ENCODE measurements around the gene UVRAG. TPM values are rescaled to one million over a fixed set of nuclear protein-coding genes. Genes with fewer than 3 reads are reported as not detected.

Gene UVRAG
- total and polyA plus RNA-seq, 4 donors = 8.7 to 53.2 (median 18.3) TPM

DNA sequence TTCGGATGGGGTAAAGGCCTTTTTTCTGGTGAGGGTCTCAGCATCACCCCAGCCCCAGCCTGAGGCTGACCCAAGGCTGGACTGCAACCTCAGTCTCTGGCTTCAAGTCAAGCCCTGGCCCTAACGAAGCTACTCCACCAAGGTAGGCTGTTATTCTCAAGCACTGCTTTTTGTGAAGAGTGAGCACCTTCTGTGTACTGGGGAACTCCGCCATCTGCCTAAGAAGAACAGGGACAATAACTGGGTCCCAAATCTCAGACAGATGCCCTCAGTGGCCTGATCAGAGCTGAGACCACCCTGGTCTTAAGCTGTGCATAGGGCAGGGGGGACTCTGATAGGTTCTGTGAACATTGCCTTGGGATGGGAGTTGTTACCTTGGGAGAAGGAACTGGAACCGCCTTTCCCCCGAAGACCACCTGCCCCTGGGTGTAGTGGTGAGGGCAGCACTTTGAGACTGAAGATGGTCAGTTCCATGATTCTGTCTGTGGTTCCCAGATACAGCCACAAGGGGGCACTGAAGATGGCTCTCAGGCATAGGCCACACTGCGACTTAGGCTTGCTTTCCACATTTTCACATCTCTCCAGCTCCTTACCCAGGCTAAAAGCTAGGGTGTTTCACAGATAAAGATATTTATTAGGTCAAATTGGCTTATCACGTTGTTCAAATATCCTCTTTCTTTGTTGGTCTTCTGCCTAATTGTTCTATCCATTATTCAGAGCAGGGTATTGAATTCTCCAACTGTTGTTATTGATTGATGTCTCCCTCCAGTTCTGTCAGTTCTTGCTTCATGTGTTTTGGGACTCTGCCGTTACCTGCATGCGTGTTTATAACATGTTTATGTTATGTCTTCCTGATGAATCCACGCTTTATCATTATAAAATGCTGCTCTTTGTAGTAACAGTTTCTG is 11.8 kb upstream of the UVRAG start:
- ATAC-seq (ENCODE audit: insufficient read depth, low FRiP score) (peak; percentile 79), DNase-seq (peak; percentile 79 to 87 (median 84))
- no peaks in the 10 kb centered on the region for H3K4me1 ChIP-seq (ENCODE audit: control insufficient read depth in 5 of 5, insufficient read depth in 5 of 5, low read length in 5 of 5)
- TF ChIP-seq, protein P1, sequence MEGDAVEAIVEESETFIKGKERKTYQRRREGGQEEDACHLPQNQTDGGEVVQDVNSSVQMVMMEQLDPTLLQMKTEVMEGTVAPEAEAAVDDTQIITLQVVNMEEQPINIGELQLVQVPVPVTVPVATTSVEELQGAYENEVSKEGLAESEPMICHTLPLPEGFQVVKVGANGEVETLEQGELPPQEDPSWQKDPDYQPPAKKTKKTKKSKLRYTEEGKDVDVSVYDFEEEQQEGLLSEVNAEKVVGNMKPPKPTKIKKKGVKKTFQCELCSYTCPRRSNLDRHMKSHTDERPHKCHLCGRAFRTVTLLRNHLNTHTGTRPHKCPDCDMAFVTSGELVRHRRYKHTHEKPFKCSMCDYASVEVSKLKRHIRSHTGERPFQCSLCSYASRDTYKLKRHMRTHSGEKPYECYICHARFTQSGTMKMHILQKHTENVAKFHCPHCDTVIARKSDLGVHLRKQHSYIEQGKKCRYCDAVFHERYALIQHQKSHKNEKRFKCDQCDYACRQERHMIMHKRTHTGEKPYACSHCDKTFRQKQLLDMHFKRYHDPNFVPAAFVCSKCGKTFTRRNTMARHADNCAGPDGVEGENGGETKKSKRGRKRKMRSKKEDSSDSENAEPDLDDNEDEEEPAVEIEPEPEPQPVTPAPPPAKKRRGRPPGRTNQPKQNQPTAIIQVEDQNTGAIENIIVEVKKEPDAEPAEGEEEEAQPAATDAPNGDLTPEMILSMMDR (IDR thresholded peaks at IDR 0.05; ENCODE audit: control extremely low read depth, extremely low read depth) = peak; percentile 91
- no peak overlapping the region for H3K4me3 ChIP-seq
- WGBS, 2 donors = 44 to 53% methylated on average over 10 of the region's 10 CpGs
- no peaks in the 10 kb centered on the region for H3K9me3 ChIP-seq (ENCODE audit: control insufficient read depth in 4 of 4, insufficient read depth in 3 of 4, low read length in 3 of 4)
- no peaks in the 10 kb centered on the region for H3K36me3 ChIP-seq (ENCODE audit: control insufficient read depth in 4 of 4, insufficient read depth in 4 of 4, low read length in 4 of 4)
- no peaks in the 10 kb centered on the region for H3K27me3 ChIP-seq (ENCODE audit: control insufficient read depth in 3 of 3, insufficient read depth in 3 of 3, low read length in 2 of 3)
- no peak overlapping the region for H3K9ac ChIP-seq (ENCODE audit: insufficient read depth in 1 of 2, low read length in 2 of 2)
- no peak overlapping the region for H3K27ac ChIP-seq (ENCODE audit: low read depth in 1 of 2, low read length in 1 of 2)

DNA sequence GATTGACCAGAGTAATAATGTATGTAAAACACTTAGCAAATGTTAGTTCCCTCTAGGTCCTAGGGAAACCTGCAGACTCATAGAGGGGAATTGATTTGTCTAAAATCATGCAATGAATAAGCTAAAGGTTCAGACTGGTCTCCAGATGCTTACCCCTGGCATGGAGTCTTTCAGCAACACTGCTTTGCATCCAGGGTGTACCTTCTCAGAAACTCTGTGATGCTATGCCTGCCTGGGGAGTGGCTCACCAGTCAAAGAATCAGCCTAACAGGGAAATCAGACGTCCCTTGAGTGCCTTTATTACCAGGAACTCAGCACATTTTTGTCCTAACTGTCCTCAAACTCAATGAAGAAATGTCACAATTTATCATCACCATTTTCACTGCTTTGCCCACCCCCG is 5.9 kb upstream of the UVRAG start:
- Histone ChIP-seq H3K4me1 (ENCODE audit: control insufficient read depth in 5 of 5, insufficient read depth in 5 of 5, low read length in 5 of 5) (peaks cover 0 to 3% (median 0%) of the 10 kb centered on the region in 5 donors), H3K9ac (ENCODE audit: insufficient read depth in 1 of 2, low read length in 2 of 2) (no peak overlapping the region), H3K27me3 (ENCODE audit: control insufficient read depth in 3 of 3, insufficient read depth in 3 of 3, low read length in 2 of 3) (no peaks in the 10 kb centered on the region), H3K9me3 (ENCODE audit: control insufficient read depth in 4 of 4, insufficient read depth in 3 of 4, low read length in 3 of 4) (no peaks in the 10 kb centered on the region), H3K4me3 (no peak overlapping the region), H3K27ac (ENCODE audit: low read depth in 1 of 2, low read length in 1 of 2) (no peak overlapping the region), H3K36me3 (ENCODE audit: control insufficient read depth in 4 of 4, insufficient read depth in 4 of 4, low read length in 4 of 4) (no peaks in the 10 kb centered on the region)
- WGBS, 2 donors = 58 to 72% methylated on average over 2 of the region's 2 CpGs
- TF ChIP-seq, protein P1 (IDR thresholded peaks at IDR 0.05; ENCODE audit: control extremely low read depth, extremely low read depth) = no peak
- ATAC-seq (ENCODE audit: insufficient read depth, low FRiP score) (no peak), DNase-seq (no peak)

DNA sequence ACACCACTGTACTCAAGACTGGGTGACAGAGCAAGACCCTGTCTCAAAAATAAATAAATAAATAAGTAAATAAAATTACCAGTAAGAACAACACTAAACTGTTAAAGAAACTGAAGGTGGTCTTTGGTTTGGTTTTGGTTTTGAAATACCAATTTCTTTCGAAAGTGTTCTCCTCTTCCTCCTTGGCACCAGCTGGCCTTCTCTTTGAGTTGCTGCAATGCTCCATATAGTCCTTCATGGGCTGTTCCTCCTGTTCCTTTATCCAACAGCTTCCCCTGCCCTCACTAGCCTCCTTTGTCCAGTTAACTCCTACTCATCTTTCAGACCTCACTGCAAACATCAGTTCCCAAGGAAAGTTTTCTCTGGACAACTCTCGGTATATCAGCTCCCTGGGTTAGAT is 5.0 kb upstream of the UVRAG start:
- H3K4me1 ChIP-seq (ENCODE audit: control insufficient read depth in 5 of 5, insufficient read depth in 5 of 5, low read length in 5 of 5) = peaks cover 0 to 6% (median 0%) of the 10 kb centered on the region in 5 donors
- TF ChIP-seq, protein P1 (IDR thresholded peaks at IDR 0.05; ENCODE audit: control extremely low read depth, extremely low read depth) = no peak
- no peaks in the 10 kb centered on the region for H3K36me3 ChIP-seq (ENCODE audit: control insufficient read depth in 4 of 4, insufficient read depth in 4 of 4, low read length in 4 of 4)
- no peak for DNase-seq
- no peak for ATAC-seq (ENCODE audit: insufficient read depth, low FRiP score)
- no peak overlapping the region for H3K9ac ChIP-seq (ENCODE audit: insufficient read depth in 1 of 2, low read length in 2 of 2)
- WGBS, 2 donors = 55 to 74% methylated on average over 2 of the region's 2 CpGs
- H3K27ac ChIP-seq (ENCODE audit: low read depth in 1 of 2, low read length in 1 of 2) = no peak overlapping the region
- no peak overlapping the region for H3K4me3 ChIP-seq
- no peaks in the 10 kb centered on the region for H3K9me3 ChIP-seq (ENCODE audit: control insufficient read depth in 4 of 4, insufficient read depth in 3 of 4, low read length in 3 of 4)
- H3K27me3 ChIP-seq (ENCODE audit: control insufficient read depth in 3 of 3, insufficient read depth in 3 of 3, low read length in 2 of 3) = no peaks in the 10 kb centered on the region

Data from lung (tissue), 12 donors.